MM.1S (cell line): Measurements from ENCODE around the gene NUAK2.

Experiments
- DNase-seq: peaks from one replicate; pipeline ENCODE4 v3.0.0-alpha.2; 2015
- H2AFZ ChIP-seq: fragments of 300-600 bp; sonication (generic); 2 replicates; pipeline ENCODE4 v1.6.0; 2016; ENCODE audit warnings: antibody characterized with exemption, low read length
- H3F3A ChIP-seq: fragments of 300-600 bp; sonication (generic); 2 replicates; pipeline ENCODE4 v1.6.1; 2016; ENCODE audit warnings: mild to moderate bottlenecking, antibody characterized with exemption, low read length, moderate library complexity, mixed read lengths; ENCODE audit not compliant: insufficient read depth
- H3K27ac ChIP-seq: fragments of 300-600 bp; sonication (generic); 2 replicates; pipeline ENCODE4 v1.5.1; 2016; ENCODE audit warnings: mild to moderate bottlenecking, low read length
- H3K27me3 ChIP-seq: fragments of 300-600 bp; sonication (generic); replicated peaks from 2 replicates; pipeline ENCODE4 v1.6.0; 2016; ENCODE audit warnings: low read length; ENCODE audit not compliant: insufficient read depth
- H3K36me3 ChIP-seq: fragments of 300-600 bp; sonication (generic); replicated peaks from 2 replicates; pipeline ENCODE4 v1.6.1; 2016; ENCODE audit warnings: mild to moderate bottlenecking, low read length, mixed read lengths; ENCODE audit not compliant: insufficient read depth
- H3K4me1 ChIP-seq: fragments of 300-600 bp; sonication (generic); 2 replicates; pipeline ENCODE4 v1.6.1; 2016; ENCODE audit warnings: low read length, mixed read lengths
- H3K4me2 ChIP-seq: fragments of 300-600 bp; sonication (generic); 2 replicates; pipeline ENCODE4 v1.6.0; 2016; ENCODE audit warnings: low read depth, low read length
- H3K4me3 ChIP-seq: fragments of 300-600 bp; sonication (generic); 2 replicates; pipeline ENCODE4 v1.5.1; 2016; ENCODE audit warnings: low read length, mixed read lengths
- H3K79me2 ChIP-seq: fragments of 300-600 bp; sonication (generic); 2 replicates; pipeline ENCODE4 v1.6.1; 2016; ENCODE audit warnings: mixed run types, low read length, mixed read lengths
- H3K9ac ChIP-seq: fragments of 300-600 bp; sonication (generic); 2 replicates; pipeline ENCODE4 v1.6.1; 2016; ENCODE audit warnings: low read length, mixed read lengths
- H3K9me2 ChIP-seq: fragments of 300-600 bp; sonication (generic); replicated peaks from 2 replicates; pipeline ENCODE4 v1.6.1; 2016; ENCODE audit warnings: mild to moderate bottlenecking, low read length, mixed read lengths; ENCODE audit not compliant: insufficient read depth
- H3K9me3 ChIP-seq: fragments of 300-600 bp; sonication (generic); replicated peaks from 2 replicates; pipeline ENCODE4 v1.6.1; 2016; ENCODE audit warnings: mild to moderate bottlenecking, low read length, mixed read lengths; ENCODE audit not compliant: insufficient read depth
- H4K20me1 ChIP-seq: fragments of 300-600 bp; sonication (generic); 2 replicates; pipeline ENCODE4 v1.6.1; 2016; ENCODE audit warnings: mild to moderate bottlenecking, low read length, moderate library complexity, mixed read lengths; ENCODE audit not compliant: insufficient read depth
- CTCF ChIP-seq: fragments of 300-600 bp; sonication (generic); IDR thresholded peaks from 2 replicates; pipeline ENCODE4 v1.5.1; 2016; ENCODE audit warnings: antibody characterized with exemption, low read length, mixed read lengths
- EZH2 ChIP-seq: fragments of 300-600 bp; sonication (generic); optimal IDR thresholded peaks from 2 replicates; pipeline ENCODE3; 2017; ENCODE audit warnings: low read depth, mild to moderate bottlenecking, antibody characterized with exemption, low read length, mixed read lengths
- EZH2phosphoT487 ChIP-seq: fragments of 300-600 bp; sonication (generic); IDR thresholded peaks from 2 replicates; pipeline ENCODE4 v1.6.1; 2018; ENCODE audit warnings: antibody characterized with exemption, low read length

Gene NUAK2

GRCh38 chr1:205353191-205353590 lies 31.6 kb upstream of the NUAK2 start:
- Histone ChIP-seq H3K9ac (no peak overlapping the region), H2AFZ (no peak overlapping the region), H3K4me2 (no peak overlapping the region), H3K79me2 (no peaks in the 10 kb centered on the region), H3K4me3 (no peak overlapping the region), H4K20me1 (no peaks in the 10 kb centered on the region), H3K4me1 (peaks cover 24% of the 10 kb centered on the region), H3K9me2 (no peaks in the 10 kb centered on the region), H3F3A (peaks cover 15% of the 10 kb centered on the region), H3K27ac (no peak overlapping the region), H3K36me3 (no peaks in the 10 kb centered on the region), H3K27me3 (no peaks in the 10 kb centered on the region), H3K9me3 (no peaks in the 10 kb centered on the region)
- DNase-seq = no peak
- TF ChIP-seq EZH2 = no peak

GRCh38 chr1:205351984-205352713 lies 30.6 kb upstream of the NUAK2 start:
- Histone ChIP-seq H3K27ac (no peak overlapping the region), H3K9me2 (no peaks in the 10 kb centered on the region), H3K27me3 (no peaks in the 10 kb centered on the region), H3K36me3 (no peaks in the 10 kb centered on the region), H3K4me2 (no peak overlapping the region), H2AFZ (peak overlapping the region; percentile 47), H3K9ac (no peak overlapping the region), H3K4me3 (no peak overlapping the region), H3K9me3 (no peaks in the 10 kb centered on the region), H3F3A (peaks cover 24% of the 10 kb centered on the region), H3K4me1 (peaks cover 32% of the 10 kb centered on the region), H3K79me2 (no peaks in the 10 kb centered on the region), H4K20me1 (no peaks in the 10 kb centered on the region)
- DNase-seq = peak; percentile 49
- peak; percentile 19 for TF ChIP-seq CTCF
- no peak for TF ChIP-seq EZH2phosphoT487

GRCh38 chr1:205350691-205351141 lies 29.2 kb upstream of the NUAK2 start:
- H3K79me2 ChIP-seq = no peaks in the 10 kb centered on the region
- peaks cover 24% of the 10 kb centered on the region for H3F3A ChIP-seq
- DNase-seq = no peak
- peaks cover 32% of the 10 kb centered on the region for H3K4me1 ChIP-seq
- H3K4me3 ChIP-seq = no peak overlapping the region
- no peak overlapping the region for H3K27ac ChIP-seq
- H3K27me3 ChIP-seq = no peaks in the 10 kb centered on the region
- H3K9me2 ChIP-seq = no peaks in the 10 kb centered on the region
- H4K20me1 ChIP-seq = no peaks in the 10 kb centered on the region
- H3K9ac ChIP-seq = no peak overlapping the region
- no peaks in the 10 kb centered on the region for H3K9me3 ChIP-seq
- H2AFZ ChIP-seq = no peak overlapping the region
- TF ChIP-seq CTCF = no peak
- TF ChIP-seq EZH2 = no peak
- TF ChIP-seq EZH2phosphoT487 = no peak
- H3K36me3 ChIP-seq = no peaks in the 10 kb centered on the region
- no peak overlapping the region for H3K4me2 ChIP-seq

GRCh38 chr1:205350124-205350523 lies 28.6 kb upstream of the NUAK2 start:
- TF ChIP-seq EZH2 = no peak
- no peak for TF ChIP-seq CTCF
- no peak for TF ChIP-seq EZH2phosphoT487
- no peak overlapping the region for H3K27ac ChIP-seq
- no peak overlapping the region for H3K9ac ChIP-seq
- no peaks in the 10 kb centered on the region for H3K9me2 ChIP-seq
- no peak overlapping the region for H3K4me2 ChIP-seq
- no peak overlapping the region for H2AFZ ChIP-seq
- H3F3A ChIP-seq = peaks cover 24% of the 10 kb centered on the region
- H3K36me3 ChIP-seq = no peaks in the 10 kb centered on the region
- no peak overlapping the region for H3K4me3 ChIP-seq
- H3K27me3 ChIP-seq = no peaks in the 10 kb centered on the region
- no peak for DNase-seq
- H4K20me1 ChIP-seq = no peaks in the 10 kb centered on the region
- peaks cover 32% of the 10 kb centered on the region for H3K4me1 ChIP-seq
- H3K9me3 ChIP-seq = no peaks in the 10 kb centered on the region
- no peaks in the 10 kb centered on the region for H3K79me2 ChIP-seq
